Astrocyte (in vitro differentiated cells and primary cell): Measurements from ENCODE around the gene TBC1D8B. TPM values are rescaled to one million over a fixed set of nuclear protein-coding genes. Genes with fewer than 3 reads are reported as not detected.

ENCODE experiments used
- total RNA-seq: library from RNA; stranded (reverse); gene quantifications from 2 replicates; pipeline ENCODE4 v1.2.1, GENCODE V29; 2021

The TBC1D8B gene
- total RNA-seq, 1 donor from 2014 or later, result 12.1 TPM

Other genes with a start within 250 kb of the TBC1D8B start
- 3.0 and 3.9 TPM in 2 replicates for gene RADX, start 190.7 kb upstream of the TBC1D8B start, total RNA-seq
- 14.9 and 17.5 TPM in 2 replicates for gene RNF128, start 76.0 kb upstream of the TBC1D8B start, total RNA-seq
- not detected in 2 replicates for gene RIPPLY1, start 100.7 kb downstream of the TBC1D8B start, total RNA-seq
- 0.77 and 2.0 TPM in 2 replicates for gene CLDN2, start 117.7 kb downstream of the TBC1D8B start, total RNA-seq
- gene MORC4, start 197.5 kb downstream of the TBC1D8B start, total RNA-seq, result 26.0 and 29.1 TPM in 2 replicates